Left ventricle myocardium inferior (tissue), 1 donor: ENCODE data around the gene SPN. TPM values are rescaled to one million over a fixed set of nuclear protein-coding genes. Genes with fewer than 3 reads are reported as not detected.
"Not testable (repeated sequence)": the region's sequence is repeated elsewhere in the genome, so short reads cannot be mapped to it uniquely, and the experiment has no call there.

ENCODE experiments used
- DNase-seq: peaks from one replicate; pipeline ENCODE4 v3.0.0-alpha.2; 2020
- H3K27ac ChIP-seq: fragments of 200-600 bp; replicated peaks from 2 replicates; pipeline ENCODE4 v1.8.0; 2021
- H3K27me3 ChIP-seq: fragments of 200-600 bp; 2 replicates; pipeline ENCODE4 v1.8.0; 2021; ENCODE audit warnings: low read depth
- H3K36me3 ChIP-seq: fragments of 200-600 bp; 2 replicates; pipeline ENCODE4 v1.8.0; 2021
- H3K4me1 ChIP-seq: fragments of 200-600 bp; 2 replicates; pipeline ENCODE4 v1.8.0; 2021
- H3K4me3 ChIP-seq: fragments of 200-600 bp; 2 replicates; pipeline ENCODE4 v1.8.0; 2021; ENCODE audit warnings: mild to moderate bottlenecking, moderate library complexity
- H3K9me3 ChIP-seq: fragments of 200-600 bp; replicated peaks from 2 replicates; pipeline ENCODE4 v1.8.0; 2021
- CTCF ChIP-seq: fragments of 200-600 bp; IDR thresholded peaks from 2 replicates; pipeline ENCODE4 v1.8.0; 2021; ENCODE audit warnings: antibody characterized with exemption, mild to moderate bottlenecking, borderline replicate concordance
- intact Hi-C: fragments of 100-400 bp; cut with micrococcal nuclease; formaldehyde crosslinking; loops from one replicate; pipeline ENCODE4 v1.11.0; 2022
- total RNA-seq: library from RNA; stranded (reverse); fragmentation: NEBNext Ultra II Directional; extraction: Animal tissue kit (Norgen Biotek cat#: 25700); gene quantifications from one replicate; pipeline ENCODE4 v1.2.1, GENCODE V29; 2021
- donor health status: DM: no; HTN: yes; CAD: no; lungs with severe emphysema.

SPN gene
- total RNA-seq, 1 donor from 2014 or later: 1.3 TPM

DNA sequence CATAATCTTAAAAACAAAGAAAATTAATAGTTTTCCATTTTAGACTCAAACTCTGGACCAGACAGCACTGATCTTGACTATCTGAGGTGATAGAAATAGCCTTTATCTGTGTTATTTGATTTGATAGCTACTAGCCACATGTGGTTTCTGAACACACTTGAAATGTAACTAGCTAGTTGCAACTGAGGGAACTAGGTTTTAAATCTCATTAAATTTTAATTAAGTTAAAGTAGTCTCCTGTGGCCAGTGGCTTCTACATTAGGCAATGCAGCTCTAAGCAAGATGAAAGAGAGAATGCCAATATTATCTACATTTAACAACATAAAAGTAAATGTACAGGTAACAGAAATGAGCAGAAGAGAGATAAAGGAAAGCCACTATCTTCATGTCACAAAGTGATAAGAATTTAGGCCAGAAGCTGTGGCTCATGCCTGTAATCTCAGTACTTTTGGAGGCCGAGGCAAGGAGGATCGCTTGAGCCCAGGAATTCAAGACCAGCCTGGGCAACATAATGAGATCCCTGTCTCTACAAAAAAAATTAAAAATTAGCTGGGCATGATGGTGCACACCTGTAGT, 11.2 kb upstream of the SPN start:
- intact Hi-C loops: no loop called here
- TF ChIP-seq CTCF: no peak

GRCh38 chr16:29653471-29653870, 9.6 kb upstream of the SPN start:
- no peak for DNase-seq
- Histone ChIP-seq H3K9me3 (no peaks in the 10 kb centered on the region), H3K4me1 (no peaks in the 10 kb centered on the region), H3K36me3 (no peaks in the 10 kb centered on the region), H3K4me3 (no peak overlapping the region), H3K27ac (no peak overlapping the region), H3K27me3 (no peaks in the 10 kb centered on the region)
- no peak for TF ChIP-seq CTCF
- intact Hi-C loops: no loop called here

More for the DNA sequence above, 11.2 kb upstream of the SPN start:
- Histone ChIP-seq H3K9me3 (no peaks in the 10 kb centered on the region), H3K36me3 (no peaks in the 10 kb centered on the region), H3K27me3 (no peaks in the 10 kb centered on the region), H3K4me1 (no peaks in the 10 kb centered on the region), H3K4me3 (no peak overlapping the region), H3K27ac (no peak overlapping the region)
- DNase-seq: no peak

DNA sequence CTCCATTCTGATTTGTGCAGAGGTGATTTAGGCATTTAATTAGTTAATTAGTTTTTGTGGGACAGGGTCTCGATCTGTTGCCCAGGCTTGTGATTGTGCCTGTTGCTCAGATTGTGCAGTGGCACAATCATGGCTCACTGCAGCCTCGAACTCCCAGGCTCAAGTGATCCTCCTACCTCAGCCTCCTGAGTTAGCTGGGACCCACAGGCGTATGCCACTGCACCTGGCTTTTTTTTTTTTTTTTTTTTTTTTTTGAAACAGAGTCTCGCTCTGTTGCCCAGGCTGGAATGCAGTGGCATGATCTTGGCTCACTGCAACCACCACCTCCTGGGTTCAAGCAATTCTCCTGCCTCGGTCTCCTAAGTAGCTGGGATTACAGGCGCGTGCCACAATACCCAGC, 9.2 kb upstream of the SPN start:
- H3K4me3 ChIP-seq, intact Hi-C loops, H3K27me3 ChIP-seq, H3K4me1 ChIP-seq, H3K9me3 ChIP-seq, DNase-seq, H3K27ac ChIP-seq, H3K36me3 ChIP-seq: not testable (repeated sequence)

- Histone ChIP-seq H3K27me3 (no peaks in the 10 kb centered on the region), H3K4me1 (no peaks in the 10 kb centered on the region), H3K9me3 (no peaks in the 10 kb centered on the region), H3K4me3 (no peak overlapping the region), H3K36me3 (no peaks in the 10 kb centered on the region), H3K27ac (no peak overlapping the region)
- DNase-seq: no peak
- intact Hi-C loops: no loop called here
- no peak for TF ChIP-seq CTCF
Measured at GRCh38 chr16:29656688-29657523, 6.1 kb upstream of the SPN start.

DNA sequence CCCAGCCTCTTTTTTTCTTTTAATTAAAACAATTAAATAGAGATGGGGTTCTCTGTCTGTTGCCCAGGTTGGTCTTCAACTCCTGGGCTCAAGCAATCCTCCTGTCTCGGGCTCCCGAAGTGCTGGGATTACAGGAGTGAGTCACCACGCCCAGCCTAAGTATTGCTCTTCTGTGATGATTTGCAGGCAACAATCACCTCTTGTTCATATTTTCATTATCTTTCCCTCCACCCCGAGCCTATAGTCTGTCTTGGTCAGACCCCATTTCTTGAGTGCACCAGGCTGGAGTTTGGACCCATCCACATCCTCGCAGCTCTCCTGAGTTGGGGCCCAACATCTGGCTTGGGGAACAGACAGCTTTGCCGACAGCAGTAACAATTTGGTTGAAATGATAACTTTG, 4.3 kb upstream of the SPN start:
- H3K36me3 ChIP-seq: no peaks in the 10 kb centered on the region
- H3K27me3 ChIP-seq: peaks cover 6% of the 10 kb centered on the region
- no peak for TF ChIP-seq CTCF
- H3K9me3 ChIP-seq: no peaks in the 10 kb centered on the region
- no peak overlapping the region for H3K27ac ChIP-seq
- H3K4me3 ChIP-seq: no peak overlapping the region
- intact Hi-C loops: no loop called here
- H3K4me1 ChIP-seq: no peaks in the 10 kb centered on the region
- no peak for DNase-seq
